ENCODE data around the gene ZNF70.
A peak's percentile ranks its signal among the peaks of the same experiment; 100 is the strongest.

Gene ZNF70

DNA sequence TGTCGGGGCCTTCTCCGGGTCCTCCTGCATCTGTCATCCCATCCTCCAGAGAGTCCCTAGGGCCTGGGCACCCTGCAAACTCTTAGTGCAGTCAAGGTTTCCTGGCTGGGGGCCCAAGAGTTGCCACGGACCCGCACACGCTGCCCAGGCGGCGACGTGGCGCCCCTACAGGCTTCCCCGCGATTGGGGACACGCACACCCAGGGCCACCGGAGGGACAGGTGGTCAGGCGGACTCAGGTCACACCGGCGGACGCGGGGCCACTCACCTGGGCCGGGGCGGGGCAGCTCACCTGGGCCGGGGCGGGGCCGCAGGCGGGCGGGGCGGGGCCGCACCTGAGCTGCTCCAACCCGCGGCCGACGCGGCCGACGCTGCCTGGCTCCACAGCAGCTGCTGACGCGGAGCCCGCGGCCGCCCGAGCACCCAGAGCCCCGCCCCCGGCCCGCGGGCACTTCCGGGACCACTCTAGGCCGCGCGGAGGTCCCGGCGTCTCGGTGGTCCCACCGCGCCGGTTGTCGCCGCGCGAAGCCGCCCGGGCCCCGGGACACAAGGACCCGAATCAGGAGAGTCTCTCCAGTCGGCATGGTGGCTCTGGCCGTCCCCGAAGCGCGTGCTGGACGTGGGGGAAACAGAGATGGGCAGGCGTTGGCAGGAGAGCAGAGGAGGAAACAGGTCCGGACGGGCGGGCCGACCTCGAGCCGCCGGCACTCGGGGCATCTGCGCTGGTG lies at the start of gene ZNF70:
Gene ZNF70, minus strand, starts transcription at position 399 of the 727 bp plus-strand sequence. CDS start 5,972 bp downstream, outside the sequence.
- DNase-seq (ENCODE audit: low read depth), result peak; percentile 77

DNA sequence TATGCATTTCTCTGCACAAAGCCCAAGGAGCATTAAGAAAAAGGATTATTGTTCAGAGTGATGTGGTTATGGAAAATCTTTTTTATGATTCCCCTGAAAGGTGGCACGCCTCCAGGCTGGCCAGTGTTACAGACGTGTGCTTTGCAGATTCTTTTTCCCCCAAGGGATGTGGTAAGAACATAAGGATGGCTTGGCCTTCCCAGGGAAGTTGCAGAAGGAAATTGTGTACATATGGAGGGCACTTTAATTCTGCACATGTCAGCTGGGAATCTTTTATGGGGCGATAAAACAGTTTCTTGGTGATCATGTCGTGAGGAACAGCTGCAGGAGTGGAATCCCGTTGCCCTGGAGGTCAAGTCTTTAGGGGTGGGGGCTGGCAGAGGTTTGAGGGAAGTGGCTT lies 45.5 kb upstream of the ZNF70 start:
- DNase-seq (ENCODE audit: low read depth), result peak; percentile 69

DNA sequence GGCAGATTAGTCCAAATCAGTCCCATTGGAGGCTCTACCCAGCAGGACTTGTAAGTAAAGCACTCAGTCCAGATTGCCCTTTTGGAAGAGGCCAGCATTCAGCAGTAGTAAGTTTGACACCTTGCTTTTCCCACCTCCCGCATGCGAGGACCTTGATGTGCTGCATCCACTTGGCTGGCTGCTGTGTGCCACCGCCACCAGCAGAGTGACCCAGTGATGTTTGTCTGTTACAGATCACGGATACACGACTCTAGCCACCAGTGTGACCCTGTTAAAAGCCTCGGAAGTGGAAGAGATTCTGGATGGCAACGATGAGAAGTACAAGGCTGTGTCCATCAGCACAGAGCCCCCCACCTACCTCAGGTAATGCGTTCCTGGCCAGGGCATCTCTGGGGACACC lies 42.4 kb upstream of the ZNF70 start:
- DNase-seq (ENCODE audit: low read depth), result no peak

DNA sequence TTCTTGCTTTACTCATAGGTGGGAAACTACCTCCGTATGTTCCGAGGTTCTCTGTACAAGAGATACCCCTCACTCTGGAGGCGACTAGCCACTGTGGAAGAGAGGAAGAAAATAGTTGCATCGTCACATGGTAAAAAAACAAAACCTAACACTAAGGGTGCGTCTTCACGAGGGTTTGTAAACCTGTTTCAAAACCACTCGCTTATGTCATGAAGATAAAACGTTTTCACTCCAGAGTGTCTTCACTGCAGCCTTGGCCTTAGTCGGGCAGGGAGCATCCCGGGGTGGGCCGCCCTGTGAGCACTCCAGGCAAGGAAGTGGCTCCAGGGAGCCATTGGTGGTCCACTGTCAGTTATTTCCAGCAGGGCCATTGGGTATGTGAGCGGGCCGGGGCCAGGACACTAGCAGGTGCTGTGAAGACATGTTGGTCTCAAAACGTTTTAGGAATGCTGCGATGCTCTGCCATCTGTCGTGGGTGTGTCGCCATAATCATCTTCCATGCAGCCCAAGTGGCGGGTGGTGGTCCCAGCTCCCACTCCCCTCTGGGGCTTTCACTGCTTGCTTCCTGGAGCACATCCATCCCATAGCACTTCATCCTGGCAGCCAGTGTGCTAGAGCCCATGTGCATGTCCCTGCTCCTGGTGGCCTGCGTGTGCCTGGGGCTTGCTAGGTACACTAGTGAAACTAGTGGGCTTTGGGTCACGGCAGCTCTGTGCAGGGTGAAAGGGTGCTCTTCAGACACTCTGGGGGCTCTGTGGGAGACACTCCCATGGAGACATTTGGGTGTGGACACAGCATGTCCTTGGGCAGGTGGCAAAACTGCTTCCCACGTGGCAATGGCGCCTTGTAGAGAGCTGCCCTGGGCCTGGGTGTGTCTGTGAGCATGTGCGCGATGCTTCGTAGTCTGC lies 41.1 kb upstream of the ZNF70 start:
- no peak for DNase-seq (ENCODE audit: low read depth)

DNA sequence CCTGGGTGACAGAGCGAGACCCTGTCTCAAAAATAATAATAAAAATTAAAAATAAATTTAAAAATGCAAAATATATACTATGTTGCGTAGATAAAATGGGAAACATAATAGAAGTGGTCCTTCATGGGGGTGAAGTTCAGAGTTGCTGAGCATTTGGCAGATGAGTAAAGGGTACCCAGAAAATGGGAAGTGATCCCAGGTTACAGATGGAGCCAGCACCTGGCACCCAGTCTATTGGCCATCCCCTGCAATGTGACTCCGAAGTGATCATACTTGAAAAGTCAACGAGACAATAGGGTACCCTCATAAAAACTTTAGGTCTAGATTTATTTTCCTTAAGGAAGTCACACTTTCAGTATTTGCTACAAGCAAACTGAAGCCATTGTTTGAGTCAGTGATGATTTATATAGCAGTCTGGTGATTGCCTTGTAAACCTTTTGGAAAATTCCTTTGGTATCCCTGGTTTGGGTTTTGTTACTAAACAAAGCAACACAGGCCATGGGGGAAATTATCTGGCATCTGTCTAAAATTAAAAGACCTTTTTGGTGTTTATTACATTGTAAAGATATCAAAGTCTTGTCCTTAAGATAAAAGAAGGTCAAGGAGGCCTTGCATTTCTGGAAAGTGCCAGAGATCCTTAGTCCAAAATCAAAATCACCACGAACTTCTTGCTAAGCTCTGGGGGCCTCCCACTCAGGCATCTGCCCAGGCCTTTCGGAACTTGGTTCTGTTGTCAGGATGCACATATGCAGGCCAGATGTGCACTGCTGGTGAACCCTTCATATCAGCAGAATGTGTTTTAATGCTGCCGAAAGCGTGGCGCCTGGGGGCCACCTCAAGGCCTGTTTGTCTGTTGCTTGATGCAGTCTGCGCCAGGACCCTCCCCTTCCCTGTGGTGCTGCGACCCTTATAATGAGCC lies 40.2 kb upstream of the ZNF70 start:
- DNase-seq (ENCODE audit: low read depth), result peak; percentile 77

DNA sequence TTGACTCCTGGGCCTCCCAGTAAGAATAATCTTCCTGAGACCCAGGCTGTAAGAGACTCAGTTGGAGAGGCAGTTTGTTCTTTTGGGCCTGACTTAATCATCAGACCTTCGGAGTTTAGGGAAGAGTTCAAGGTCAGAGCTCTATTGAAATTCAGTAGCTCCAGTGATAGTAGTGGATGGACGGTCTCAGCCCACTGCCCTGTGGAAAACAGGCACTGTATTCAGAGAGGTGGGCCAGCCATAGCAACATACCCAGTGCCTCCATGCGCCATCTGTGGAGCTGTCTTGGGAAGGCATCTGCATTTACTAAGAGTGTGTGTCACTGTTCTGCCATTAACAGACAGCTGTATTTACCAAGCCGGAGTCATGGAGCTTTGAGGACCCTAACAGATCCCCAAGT lies 38.7 kb upstream of the ZNF70 start:
- DNase-seq (ENCODE audit: low read depth), result no peak

DNA sequence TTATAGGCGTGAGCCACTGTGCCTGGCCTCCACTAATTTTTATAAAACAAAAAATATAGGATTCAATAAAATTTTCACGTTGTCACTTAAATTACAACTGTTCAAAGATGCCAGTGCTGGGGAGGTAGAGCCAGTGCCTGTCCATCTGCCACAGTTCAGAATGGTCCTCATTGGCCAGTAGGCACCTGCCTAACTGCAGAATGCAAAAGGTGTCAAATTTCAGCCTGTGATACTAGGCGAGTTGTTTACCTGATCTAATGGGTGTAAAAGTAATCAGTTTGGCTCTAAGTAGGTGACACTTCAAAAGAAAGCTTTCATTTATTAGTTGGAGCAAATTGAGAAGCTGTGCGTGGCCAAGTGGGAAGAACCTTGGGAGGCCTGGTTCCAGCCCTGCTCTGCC lies 38.2 kb upstream of the ZNF70 start:
- no peak for DNase-seq (ENCODE audit: low read depth)

DNA sequence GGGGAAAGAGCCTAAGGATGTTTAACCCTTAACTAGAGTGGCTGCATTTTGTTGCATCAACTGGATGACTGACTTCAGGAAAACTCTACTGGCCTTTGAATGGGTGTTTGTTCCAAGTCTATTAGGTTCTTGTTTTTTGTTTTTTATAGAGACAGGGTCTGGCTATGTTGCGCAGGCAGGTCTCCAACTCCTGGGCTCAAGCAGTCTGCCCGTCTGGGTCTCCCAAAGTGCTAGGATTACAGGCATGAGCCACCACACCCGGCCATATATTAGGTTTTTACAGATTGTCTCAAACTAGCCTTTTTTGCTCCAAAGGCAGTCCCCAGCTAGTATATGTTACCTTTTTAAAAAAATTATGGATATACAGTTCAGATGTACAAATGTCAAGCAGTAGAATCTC lies 37.0 kb upstream of the ZNF70 start:
- no peak for DNase-seq (ENCODE audit: low read depth)

DNA sequence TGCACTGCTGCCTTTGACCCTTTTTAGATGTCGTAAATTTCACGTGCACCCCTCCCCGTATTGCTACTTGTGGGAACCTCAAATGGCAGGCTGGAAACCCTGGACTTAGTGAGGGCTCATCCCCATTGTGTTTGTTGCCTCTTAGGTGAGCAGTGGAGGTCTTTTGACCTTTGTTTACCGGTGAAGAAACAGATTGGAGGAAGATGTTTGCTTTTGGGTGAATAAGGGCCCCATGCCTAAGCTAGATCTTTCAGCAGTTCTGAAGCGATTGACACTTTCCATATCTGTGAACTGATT lies 36.6 kb upstream of the ZNF70 start:
- no peak for DNase-seq (ENCODE audit: low read depth)

DNA sequence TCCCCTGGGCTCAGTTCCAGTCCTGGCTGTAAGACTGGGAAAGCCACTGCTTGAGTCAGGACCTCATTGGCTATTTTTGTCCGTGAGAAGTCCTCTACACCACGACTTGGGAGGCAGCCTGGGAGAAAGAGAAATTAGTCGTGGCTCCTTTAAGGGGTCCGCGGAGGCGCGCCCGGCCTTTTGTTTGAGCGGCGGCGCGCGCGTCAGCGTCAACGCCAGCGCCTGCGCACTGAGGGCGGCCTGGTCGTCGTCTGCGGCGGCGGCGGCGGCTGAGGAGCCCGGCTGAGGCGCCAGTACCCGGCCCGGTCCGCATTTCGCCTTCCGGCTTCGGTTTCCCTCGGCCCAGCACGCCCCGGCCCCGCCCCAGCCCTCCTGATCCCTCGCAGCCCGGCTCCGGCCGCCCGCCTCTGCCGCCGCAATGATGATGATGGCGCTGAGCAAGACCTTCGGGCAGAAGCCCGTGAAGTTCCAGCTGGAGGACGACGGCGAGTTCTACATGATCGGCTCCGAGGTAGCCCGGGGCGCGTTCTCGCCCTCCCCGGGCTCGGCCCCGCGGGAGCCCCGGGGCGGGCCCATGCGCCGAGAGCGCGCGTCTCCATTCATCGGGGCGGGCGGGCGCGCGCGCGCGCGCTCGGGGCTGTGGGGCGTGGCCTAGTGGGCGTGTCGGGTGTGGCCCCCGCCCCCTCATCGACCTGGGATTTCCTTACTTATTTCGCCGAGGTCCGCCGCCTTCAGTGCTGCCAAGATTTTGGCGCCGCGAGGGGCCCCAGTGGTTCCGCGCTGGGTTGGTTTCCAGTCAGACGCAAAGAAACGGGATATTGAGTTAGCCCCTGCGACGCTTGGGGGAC lies 36.1 kb upstream of the ZNF70 start, which contains the start of gene SMARCB1:
Gene SMARCB1, plus strand, starts transcription at position 215 of the 848 bp plus-strand sequence. Its CDS starts 204 bp downstream, at position 419.
- DNase-seq (ENCODE audit: low read depth), result peak; percentile 87

DNA sequence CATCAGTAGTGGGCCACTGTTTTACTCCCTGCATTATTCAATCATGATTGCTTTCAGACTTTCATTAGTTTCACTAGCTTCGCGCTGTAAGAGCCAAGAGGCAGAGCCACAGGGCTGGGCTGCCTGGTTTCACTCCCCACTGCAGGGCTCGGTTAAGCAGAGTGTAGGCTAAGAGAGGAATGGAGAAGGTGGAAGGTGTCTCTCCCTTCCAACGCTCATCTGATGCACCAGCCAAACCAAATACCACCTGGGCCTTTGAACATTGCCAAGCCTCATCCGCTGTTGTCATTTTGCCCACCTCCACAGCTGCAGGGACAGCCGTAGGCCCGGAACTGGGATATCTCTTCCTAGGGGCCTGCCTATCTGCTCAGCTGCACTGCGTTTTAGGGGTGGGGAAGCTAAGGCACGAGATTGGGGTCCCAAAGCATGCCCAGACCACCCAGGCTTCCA lies 35.4 kb upstream of the ZNF70 start:
- DNase-seq (ENCODE audit: low read depth), result no peak

DNA sequence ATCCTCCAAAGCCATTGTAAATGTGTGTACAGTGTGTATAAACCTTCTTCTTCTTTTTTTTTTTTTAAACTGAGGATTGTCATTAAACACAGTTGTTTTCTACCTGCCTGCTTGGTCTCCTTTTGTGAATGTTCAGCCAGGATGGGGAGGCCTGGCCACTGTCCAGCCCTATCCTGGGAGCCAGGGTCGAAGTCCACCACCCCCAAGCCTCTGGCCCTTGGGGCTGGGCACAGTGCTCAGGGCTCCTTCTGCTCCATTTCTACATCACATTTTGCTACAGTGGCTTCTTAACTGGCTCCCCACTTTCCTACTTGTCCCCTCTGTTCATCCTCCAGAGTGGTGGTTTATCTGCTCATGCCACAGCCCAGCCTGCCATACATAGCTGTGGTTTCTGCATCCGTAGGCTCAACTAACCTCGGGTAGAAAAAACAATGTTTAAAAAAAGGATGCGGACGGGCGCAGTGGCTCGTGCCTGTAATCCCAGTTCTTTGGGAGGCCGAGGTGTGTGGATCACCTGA lies 33.4 kb upstream of the ZNF70 start:
- DNase-seq (ENCODE audit: low read depth), result no peak

DNA sequence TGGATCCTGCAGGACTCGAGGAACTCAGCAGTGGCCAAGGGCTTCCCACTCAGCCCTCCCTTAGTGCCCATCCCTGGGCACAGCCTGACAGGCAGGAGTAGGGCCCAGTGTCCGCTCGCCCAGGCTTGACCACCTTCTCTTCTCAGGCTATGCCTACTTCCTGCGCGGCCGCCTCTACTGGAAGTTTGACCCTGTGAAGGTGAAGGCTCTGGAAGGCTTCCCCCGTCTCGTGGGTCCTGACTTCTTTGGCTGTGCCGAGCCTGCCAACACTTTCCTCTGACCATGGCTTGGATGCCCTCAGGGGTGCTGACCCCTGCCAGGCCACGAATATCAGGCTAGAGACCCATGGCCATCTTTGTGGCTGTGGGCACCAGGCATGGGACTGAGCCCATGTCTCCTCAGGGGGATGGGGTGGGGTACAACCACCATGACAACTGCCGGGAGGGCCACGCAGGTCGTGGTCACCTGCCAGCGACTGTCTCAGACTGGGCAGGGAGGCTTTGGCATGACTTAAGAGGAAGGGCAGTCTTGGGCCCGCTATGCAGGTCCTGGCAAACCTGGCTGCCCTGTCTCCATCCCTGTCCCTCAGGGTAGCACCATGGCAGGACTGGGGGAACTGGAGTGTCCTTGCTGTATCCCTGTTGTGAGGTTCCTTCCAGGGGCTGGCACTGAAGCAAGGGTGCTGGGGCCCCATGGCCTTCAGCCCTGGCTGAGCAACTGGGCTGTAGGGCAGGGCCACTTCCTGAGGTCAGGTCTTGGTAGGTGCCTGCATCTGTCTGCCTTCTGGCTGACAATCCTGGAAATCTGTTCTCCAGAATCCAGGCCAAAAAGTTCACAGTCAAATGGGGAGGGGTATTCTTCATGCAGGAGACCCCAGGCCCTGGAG lies 32.6 kb upstream of the ZNF70 start:
- DNase-seq (ENCODE audit: low read depth), result no peak

DNA sequence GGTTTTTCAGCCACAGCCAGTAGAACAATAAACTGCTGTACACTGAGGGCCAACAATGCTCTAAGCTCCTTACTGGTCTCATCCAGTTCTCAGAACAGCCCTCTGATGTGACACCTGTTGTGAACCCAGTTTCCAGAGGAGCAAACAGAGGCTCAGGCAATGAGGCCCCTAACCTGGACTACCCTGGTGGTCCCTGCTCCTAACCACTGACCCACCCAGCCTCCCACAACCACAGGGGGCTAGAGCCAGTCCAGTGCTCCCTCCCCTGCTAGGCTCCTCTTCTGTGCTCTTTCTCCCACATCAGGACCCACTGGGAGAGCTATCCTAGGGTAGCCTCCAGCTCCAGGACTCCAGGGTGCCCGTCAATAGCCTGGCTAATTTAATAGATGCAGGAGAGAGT lies 31.8 kb upstream of the ZNF70 start:
- DNase-seq (ENCODE audit: low read depth), result no peak

DNA sequence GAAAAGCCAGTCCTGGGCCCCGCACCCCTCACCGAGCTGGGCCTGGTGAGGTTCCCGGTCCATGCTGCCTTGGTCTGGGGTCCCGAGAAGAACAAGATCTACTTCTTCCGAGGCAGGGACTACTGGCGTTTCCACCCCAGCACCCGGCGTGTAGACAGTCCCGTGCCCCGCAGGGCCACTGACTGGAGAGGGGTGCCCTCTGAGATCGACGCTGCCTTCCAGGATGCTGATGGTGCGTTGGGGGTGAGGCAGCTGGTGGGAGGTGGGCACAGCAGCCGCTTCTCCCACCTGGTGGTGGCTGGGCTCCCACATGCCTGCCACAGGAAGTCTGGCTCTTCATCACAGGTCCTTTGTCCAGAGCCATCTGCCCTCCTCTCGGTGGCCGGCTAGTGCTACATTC lies 31.3 kb upstream of the ZNF70 start:
- DNase-seq (ENCODE audit: low read depth), result no peak

DNA sequence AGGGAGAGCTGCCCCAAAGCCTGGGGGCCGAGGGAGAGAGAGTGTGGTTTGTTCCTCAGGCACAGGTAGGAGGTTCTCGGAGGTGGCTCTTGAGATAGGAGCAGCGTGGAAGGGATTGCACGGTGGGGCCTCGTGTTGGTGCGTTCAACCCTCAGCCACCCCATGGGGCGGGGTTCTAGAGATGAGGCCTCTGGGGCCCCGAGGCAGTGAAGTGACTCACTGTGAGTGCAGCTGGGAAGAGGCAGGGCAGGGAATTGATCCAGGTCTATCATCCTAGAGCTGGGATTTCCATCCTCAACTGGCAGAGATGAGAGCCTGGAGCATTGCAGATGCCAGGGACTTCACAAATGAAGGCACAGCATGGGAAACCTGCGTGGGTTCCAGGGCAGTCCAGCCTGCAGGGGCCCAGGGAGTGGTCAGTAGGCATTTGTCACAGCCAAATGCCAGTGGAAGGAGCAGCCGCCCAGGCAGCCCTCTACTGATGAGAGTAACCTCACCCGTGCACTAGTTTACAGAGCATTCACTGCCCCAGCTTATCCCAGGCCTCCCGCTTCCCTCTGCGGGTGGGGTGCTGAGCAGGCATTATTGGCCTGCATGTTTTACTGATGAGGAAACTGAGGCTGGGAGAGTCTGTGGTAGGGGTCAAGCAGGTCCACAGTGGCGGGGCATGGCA lies 30.7 kb upstream of the ZNF70 start:
- DNase-seq (ENCODE audit: low read depth), result peak; percentile 68

DNA sequence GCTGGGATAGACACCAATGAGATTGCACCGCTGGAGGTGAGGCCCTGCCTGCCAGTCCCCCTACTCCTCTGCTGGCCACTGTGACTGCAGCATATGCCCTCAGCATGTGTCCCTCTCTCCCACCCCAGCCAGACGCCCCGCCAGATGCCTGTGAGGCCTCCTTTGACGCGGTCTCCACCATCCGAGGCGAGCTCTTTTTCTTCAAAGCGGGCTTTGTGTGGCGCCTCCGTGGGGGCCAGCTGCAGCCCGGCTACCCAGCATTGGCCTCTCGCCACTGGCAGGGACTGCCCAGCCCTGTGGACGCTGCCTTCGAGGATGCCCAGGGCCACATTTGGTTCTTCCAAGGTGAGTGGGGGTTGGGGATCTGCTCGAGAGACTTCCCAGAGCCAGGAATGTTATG lies 30.2 kb upstream of the ZNF70 start:
- DNase-seq (ENCODE audit: low read depth), result no peak

DNA sequence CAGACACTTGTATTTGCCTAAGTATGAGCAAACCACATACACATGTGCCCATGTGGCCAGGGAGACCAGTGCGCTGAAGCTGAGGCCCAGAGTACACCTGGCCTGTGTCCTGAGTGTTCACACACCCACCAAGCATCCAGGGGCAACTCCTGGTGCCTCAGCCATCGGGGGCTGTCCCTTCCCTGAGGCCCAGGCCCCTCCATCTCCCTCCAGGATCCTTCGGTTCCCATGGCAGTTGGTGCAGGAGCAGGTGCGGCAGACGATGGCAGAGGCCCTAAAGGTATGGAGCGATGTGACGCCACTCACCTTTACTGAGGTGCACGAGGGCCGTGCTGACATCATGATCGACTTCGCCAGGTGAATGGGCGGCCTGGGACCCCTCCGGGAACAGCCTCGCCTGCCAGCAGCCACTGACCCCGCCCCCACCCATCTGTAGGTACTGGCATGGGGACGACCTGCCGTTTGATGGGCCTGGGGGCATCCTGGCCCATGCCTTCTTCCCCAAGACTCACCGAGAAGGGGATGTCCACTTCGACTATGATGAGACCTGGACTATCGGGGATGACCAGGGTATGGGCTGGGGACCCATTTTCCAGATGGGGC lies 29.3 kb upstream of the ZNF70 start:
- no peak for DNase-seq (ENCODE audit: low read depth)

DNA sequence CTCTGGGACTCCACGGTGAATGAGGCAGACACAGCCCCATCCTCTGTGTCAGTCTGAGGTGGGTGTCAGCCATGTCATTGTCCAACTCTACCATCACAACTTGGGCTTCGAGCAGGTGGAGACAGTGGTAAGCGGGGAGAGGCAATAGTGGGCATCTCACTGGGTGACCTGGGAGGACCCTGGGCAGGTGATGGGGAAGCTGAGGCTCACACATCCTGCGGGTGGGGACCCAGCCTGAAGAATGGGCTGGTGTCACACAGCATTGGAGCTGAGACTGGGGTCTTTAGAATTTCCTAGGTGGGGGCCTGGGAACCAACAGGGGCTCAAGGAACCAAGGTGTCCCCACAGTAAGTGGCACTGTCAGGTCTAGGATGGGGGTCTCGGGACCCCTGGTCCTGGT lies 28.8 kb upstream of the ZNF70 start:
- no peak for DNase-seq (ENCODE audit: low read depth)

Measured in fibroblast of gingiva (primary cell).